ENCODE results near the gene VIPR2. TPM values are rescaled to one million over a fixed set of nuclear protein-coding genes. Genes with fewer than 3 reads are reported as not detected.
"Not testable (repeated sequence)": the region's sequence is repeated elsewhere in the genome, so short reads cannot be mapped to it uniquely, and the experiment has no call there.

The VIPR2 gene
- total and polyA plus RNA-seq, 2 donors from 2014 or later: 0.91 to 1.3 TPM

- DNase-seq; H3K27ac ChIP-seq (ENCODE audit: low read depth in 2 of 2, low read length in 2 of 2); H3K9me3 ChIP-seq (ENCODE audit: control insufficient read depth in 2 of 3, insufficient read depth in 1 of 3, low read length in 3 of 3); H3K27me3 ChIP-seq (ENCODE audit: control insufficient read depth, insufficient read depth, low read length); H3K36me3 ChIP-seq (ENCODE audit: control insufficient read depth in 2 of 3, insufficient read depth in 3 of 3, low read length in 3 of 3); H3K9ac ChIP-seq (ENCODE audit: low read length in 3 of 3); intact Hi-C loops (cut with DNase I); H3K4me1 ChIP-seq (ENCODE audit: control insufficient read depth in 2 of 3, insufficient read depth in 2 of 3, low read depth in 1 of 3, low read length in 3 of 3); FAIRE-seq; H3K4me3 ChIP-seq (ENCODE audit: low read length in 3 of 3): not testable (repeated sequence)
Observed at GRCh38 chr7:159162050-159162626, 17.5 kb upstream of the VIPR2 start.

- DNase-seq (no peak), FAIRE-seq (no peak)
- Histone ChIP-seq H3K4me1 (ENCODE audit: control insufficient read depth in 2 of 3, insufficient read depth in 2 of 3, low read depth in 1 of 3, low read length in 3 of 3) (no peaks in the 10 kb centered on the region), H3K4me3 (ENCODE audit: low read length in 3 of 3) (no peak overlapping the region), H3K9me3 (ENCODE audit: control insufficient read depth in 2 of 3, insufficient read depth in 1 of 3, low read length in 3 of 3) (peaks cover 0 to 1% (median under 1%) of the 10 kb centered on the region in 3 donors), H3K36me3 (ENCODE audit: control insufficient read depth in 2 of 3, insufficient read depth in 3 of 3, low read length in 3 of 3) (no peaks in the 10 kb centered on the region), H3K9ac (ENCODE audit: low read length in 3 of 3) (no peak overlapping the region), H3K27ac (ENCODE audit: low read depth in 2 of 2, low read length in 2 of 2) (no peak overlapping the region), H3K27me3 (ENCODE audit: control insufficient read depth, insufficient read depth, low read length) (no peaks in the 10 kb centered on the region)
- intact Hi-C loops (cut with DNase I): no loop called here
- TF ChIP-seq CTCF (IDR thresholded peaks at IDR 0.05; ENCODE audit: borderline replicate concordance, extremely low read depth, insufficient read depth): no peak
Observed at GRCh38 chr7:159160450-159160849, 15.8 kb upstream of the VIPR2 start.

GRCh38 chr7:159159731-159160130 lies 15.1 kb upstream of the VIPR2 start:
- Histone ChIP-seq H3K27me3 (ENCODE audit: control insufficient read depth, insufficient read depth, low read length) (no peaks in the 10 kb centered on the region), H3K9ac (ENCODE audit: low read length in 3 of 3) (no peak overlapping the region), H3K9me3 (ENCODE audit: control insufficient read depth in 2 of 3, insufficient read depth in 1 of 3, low read length in 3 of 3) (no peaks in the 10 kb centered on the region), H3K4me1 (ENCODE audit: control insufficient read depth in 2 of 3, insufficient read depth in 2 of 3, low read depth in 1 of 3, low read length in 3 of 3) (no peaks in the 10 kb centered on the region), H3K27ac (ENCODE audit: low read depth in 2 of 2, low read length in 2 of 2) (no peak overlapping the region), H3K4me3 (ENCODE audit: low read length in 3 of 3) (no peak overlapping the region), H3K36me3 (ENCODE audit: control insufficient read depth in 2 of 3, insufficient read depth in 3 of 3, low read length in 3 of 3) (no peaks in the 10 kb centered on the region)
- FAIRE-seq (no peak), DNase-seq (no peak)
- TF ChIP-seq CTCF (IDR thresholded peaks at IDR 0.05; ENCODE audit: borderline replicate concordance, extremely low read depth, insufficient read depth): no peak
- intact Hi-C loops (cut with DNase I): no loop called here

GRCh38 chr7:159158888-159159405 lies 14.3 kb upstream of the VIPR2 start:
- no peak overlapping the region for H3K27ac ChIP-seq (ENCODE audit: low read depth in 2 of 2, low read length in 2 of 2)
- no peaks in the 10 kb centered on the region for H3K4me1 ChIP-seq (ENCODE audit: control insufficient read depth in 2 of 3, insufficient read depth in 2 of 3, low read depth in 1 of 3, low read length in 3 of 3)
- intact Hi-C loops (cut with DNase I): no loop called here
- DNase-seq: peak in 2 of 5 donors; percentile 17 to 28
- no peaks in the 10 kb centered on the region for H3K27me3 ChIP-seq (ENCODE audit: control insufficient read depth, insufficient read depth, low read length)
- H3K9ac ChIP-seq (ENCODE audit: low read length in 3 of 3): no peak overlapping the region
- no peak for TF ChIP-seq CTCF (IDR thresholded peaks at IDR 0.05; ENCODE audit: borderline replicate concordance, extremely low read depth, insufficient read depth)
- H3K9me3 ChIP-seq (ENCODE audit: control insufficient read depth in 2 of 3, insufficient read depth in 1 of 3, low read length in 3 of 3): no peaks in the 10 kb centered on the region
- no peak overlapping the region for H3K4me3 ChIP-seq (ENCODE audit: low read length in 3 of 3)
- FAIRE-seq: no peak
- H3K36me3 ChIP-seq (ENCODE audit: control insufficient read depth in 2 of 3, insufficient read depth in 3 of 3, low read length in 3 of 3): no peaks in the 10 kb centered on the region

Measured in kidney (tissue), 14 donors.